Astrocyte of the spinal cord (primary cell): ENCODE measurements around the gene GXYLT2.

ENCODE experiments used
- DNase-seq: peaks from one replicate; pipeline ENCODE4 v3.0.0; 2011; ENCODE audit warnings: low read depth, low spot score
- H3K4me3 ChIP-seq: 2 replicates; pipeline ENCODE4 v1.5.1; 2011; ENCODE audit warnings: low read depth, mild to moderate bottlenecking, low read length, moderate library complexity
- in situ Hi-C: cut with HindIII; loops from 2 replicates; pipeline ENCODE4 v1.10.0; 2017; ENCODE audit warnings: low sequenced_read_pairs
- TF ChIP-seq, protein P1 (sequence below): IDR thresholded peaks from 2 replicates; pipeline ENCODE4 v1.5.1; 2012; ENCODE audit warnings: low read depth, mild to moderate bottlenecking, low read length, inconsistent platforms

The GXYLT2 gene

DNA sequence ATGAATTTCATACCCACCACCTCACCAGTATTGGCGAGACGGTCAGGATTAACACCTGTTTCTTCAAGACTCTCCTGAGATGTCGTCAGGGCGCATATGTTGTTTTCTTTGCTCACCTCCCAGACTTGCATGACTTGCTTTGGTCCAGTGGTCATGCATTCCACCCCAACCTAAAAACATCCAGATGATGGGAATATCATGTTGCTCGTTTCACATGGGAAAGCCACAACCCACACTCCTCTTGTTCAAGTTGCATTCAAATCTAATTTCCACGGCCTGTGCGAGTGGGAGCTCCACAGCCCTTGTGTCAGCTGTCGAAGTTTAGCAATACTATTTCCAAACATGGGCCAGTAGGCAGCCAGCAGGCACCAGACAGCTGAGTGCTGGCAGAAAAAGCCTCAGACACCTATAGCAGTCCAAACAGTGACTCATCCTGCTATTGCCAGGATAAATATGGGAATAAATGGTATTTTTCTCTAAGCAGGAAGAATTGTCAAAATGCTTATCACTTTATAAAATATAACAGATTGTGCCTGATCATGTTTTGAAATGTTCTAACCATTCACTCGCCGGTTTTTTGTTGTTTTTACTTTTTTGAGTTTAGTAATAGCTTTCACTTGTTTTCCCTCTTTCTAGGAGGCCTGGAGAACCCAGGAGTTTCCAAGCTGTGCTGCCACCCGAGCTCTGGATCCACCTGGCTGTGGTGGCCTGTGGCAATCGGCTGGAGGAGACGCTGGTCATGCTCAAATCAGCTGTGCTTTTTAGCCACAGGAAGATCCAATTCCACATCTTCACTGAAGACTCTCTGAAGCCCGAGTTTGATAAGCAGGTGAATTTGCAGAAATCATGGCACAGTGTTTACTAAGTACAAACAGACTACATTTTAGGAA is 20.1 kb downstream of the GXYLT2 start:
- DNase-seq = peak; percentile 90
- TF ChIP-seq, protein P1, sequence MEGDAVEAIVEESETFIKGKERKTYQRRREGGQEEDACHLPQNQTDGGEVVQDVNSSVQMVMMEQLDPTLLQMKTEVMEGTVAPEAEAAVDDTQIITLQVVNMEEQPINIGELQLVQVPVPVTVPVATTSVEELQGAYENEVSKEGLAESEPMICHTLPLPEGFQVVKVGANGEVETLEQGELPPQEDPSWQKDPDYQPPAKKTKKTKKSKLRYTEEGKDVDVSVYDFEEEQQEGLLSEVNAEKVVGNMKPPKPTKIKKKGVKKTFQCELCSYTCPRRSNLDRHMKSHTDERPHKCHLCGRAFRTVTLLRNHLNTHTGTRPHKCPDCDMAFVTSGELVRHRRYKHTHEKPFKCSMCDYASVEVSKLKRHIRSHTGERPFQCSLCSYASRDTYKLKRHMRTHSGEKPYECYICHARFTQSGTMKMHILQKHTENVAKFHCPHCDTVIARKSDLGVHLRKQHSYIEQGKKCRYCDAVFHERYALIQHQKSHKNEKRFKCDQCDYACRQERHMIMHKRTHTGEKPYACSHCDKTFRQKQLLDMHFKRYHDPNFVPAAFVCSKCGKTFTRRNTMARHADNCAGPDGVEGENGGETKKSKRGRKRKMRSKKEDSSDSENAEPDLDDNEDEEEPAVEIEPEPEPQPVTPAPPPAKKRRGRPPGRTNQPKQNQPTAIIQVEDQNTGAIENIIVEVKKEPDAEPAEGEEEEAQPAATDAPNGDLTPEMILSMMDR = no peak
- in situ Hi-C loops = no loop called here
- H3K4me3 ChIP-seq = no peak overlapping the region

DNA sequence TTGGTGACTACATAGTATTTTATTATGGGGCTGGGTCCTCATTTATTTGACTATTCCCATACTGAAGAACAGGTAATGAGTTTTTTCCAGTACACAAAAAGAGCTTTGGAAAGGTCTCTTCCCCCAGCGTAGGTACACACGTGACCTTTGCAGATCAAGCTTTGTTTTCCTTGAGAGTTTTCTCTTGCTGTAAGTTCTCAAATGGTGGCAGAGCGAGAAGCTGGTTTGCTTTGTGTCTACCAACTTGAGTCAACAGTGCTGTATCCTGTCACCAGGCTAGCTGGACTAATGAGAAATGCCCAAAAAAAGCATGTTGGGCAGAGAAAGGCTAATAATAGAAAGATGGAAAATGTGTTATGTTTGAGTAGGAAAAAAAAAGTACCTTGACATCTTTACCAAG is 21.7 kb downstream of the GXYLT2 start:
- TF ChIP-seq, protein P1 = no peak
- H3K4me3 ChIP-seq = no peak overlapping the region
- in situ Hi-C loops = no loop called here
- no peak for DNase-seq

DNA sequence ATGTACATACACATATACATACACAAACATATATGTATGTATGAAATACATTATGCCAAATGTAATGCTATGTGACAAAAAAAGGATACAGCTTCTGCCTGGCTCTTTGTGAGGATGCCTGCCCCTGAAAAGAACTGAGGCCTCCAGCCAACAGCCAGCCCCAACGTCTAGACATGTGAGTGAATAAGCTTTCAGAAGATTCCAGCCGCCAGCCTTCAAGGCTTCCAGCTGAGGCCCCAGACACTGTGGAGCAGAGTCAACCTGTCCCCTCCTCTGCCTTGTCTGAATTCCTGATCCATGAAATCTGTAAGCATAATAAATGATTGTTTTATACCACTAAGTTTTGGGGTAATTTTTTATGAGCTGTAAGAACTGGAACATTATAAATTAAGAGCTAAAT is 24.7 kb downstream of the GXYLT2 start:
- H3K4me3 ChIP-seq = no peak overlapping the region
- TF ChIP-seq, protein P1 = no peak
- in situ Hi-C loops = no loop called here
- peak; percentile 49 for DNase-seq

DNA sequence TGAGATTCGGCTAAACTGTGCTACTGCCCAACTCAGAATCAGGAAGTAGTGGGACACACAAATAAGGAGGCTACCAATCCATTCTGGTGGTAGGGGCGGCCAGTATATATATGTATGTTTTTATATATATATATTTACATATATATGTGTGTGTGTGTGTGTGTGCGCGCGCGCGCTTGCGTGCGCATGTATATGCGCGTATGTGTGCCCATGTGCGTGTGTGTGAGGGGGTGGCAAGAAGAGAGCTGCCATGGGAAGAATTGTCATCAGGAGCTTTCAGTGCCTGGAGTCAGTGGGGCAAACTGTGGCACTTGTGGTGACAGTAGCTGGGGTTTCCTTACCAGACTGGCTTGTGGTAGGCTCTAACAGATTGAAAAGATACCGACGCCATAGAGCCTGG is 26.5 kb downstream of the GXYLT2 start:
- in situ Hi-C loops = no loop called here
- no peak overlapping the region for H3K4me3 ChIP-seq
- TF ChIP-seq, protein P1 = no peak
- DNase-seq = no peak

DNA sequence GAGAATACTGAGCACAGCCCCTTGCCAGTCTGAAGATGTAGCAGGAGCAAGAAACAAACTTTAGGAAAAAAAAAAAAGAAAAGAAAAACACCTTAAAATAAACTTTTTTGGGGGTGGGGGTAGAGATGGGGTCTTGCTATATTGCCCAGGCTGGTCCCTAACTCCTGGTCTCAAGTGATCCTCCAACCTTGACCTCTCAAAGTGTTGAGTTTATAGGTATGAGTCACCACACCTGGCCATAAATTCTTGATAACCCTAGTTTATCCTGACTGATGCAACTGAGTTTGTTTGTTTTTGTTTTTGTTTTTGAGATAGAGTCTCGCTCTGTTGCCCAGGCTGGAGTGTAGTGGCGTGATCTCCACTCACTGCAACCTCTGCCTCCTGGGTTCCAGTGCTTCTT is 28.4 kb downstream of the GXYLT2 start:
- H3K4me3 ChIP-seq = no peak overlapping the region
- DNase-seq = no peak
- in situ Hi-C loops = no loop called here
- TF ChIP-seq, protein P1 = no peak

DNA sequence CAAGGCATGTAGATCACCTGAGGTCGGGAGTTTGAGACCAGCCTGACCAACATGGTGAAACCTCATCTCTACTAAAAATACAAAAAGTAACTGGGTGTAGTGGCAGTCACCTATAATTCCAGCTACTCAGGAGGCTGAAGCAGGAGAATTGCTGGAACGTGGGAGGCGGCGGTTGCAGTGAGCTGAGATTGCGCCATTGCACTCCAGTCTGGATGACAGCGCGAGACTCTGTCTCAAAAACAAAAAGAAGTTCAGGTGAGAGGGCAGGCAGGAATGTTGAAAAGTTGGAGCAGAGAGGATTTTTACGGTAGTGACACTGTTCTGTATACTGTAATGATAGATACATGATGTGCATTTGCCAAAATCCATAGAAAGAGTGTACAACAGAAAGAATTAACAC is 31.7 kb downstream of the GXYLT2 start:
- no peak for DNase-seq
- in situ Hi-C loops = no loop called here
- TF ChIP-seq, protein P1 = no peak
- no peak overlapping the region for H3K4me3 ChIP-seq
